ENCODE data around the gene PTGIS.

Gene PTGIS

GRCh38 chr20:49599746-49600113 lies 31.8 kb upstream of the PTGIS start:
- TF ChIP-seq ZFX (IDR thresholded peaks at IDR 0.05) (no peak), CTCF (conservative IDR thresholded peaks at IDR 0.05) (no peak)
- no peak overlapping the region for H3K27ac ChIP-seq

GRCh38 chr20:49597825-49598395 lies 30.0 kb upstream of the PTGIS start:
- H3K27ac ChIP-seq, result no peak overlapping the region
- TF ChIP-seq CTCF (conservative IDR thresholded peaks at IDR 0.05) (no peak), ZFX (IDR thresholded peaks at IDR 0.05) (no peak)

- H3K27ac ChIP-seq, result no peak overlapping the region
- no peak for TF ChIP-seq ZFX (IDR thresholded peaks at IDR 0.05)
- TF ChIP-seq CTCF (conservative IDR thresholded peaks at IDR 0.05), result no peak
These were observed 28.0 kb upstream of the PTGIS start for GRCh38 chr20:49595811-49596561.

GRCh38 chr20:49595346-49595745 lies 27.4 kb upstream of the PTGIS start:
- H3K27ac ChIP-seq, result no peak overlapping the region
- TF ChIP-seq ZFX (IDR thresholded peaks at IDR 0.05) (no peak), CTCF (conservative IDR thresholded peaks at IDR 0.05) (no peak)

- no peak overlapping the region for H3K27ac ChIP-seq
- TF ChIP-seq ZFX (IDR thresholded peaks at IDR 0.05) (no peak), CTCF (conservative IDR thresholded peaks at IDR 0.05) (no peak)
These were observed 27.0 kb upstream of the PTGIS start for GRCh38 chr20:49594931-49595315.

GRCh38 chr20:49594143-49594930 lies 26.4 kb upstream of the PTGIS start:
- no peak overlapping the region for H3K27ac ChIP-seq
- TF ChIP-seq CTCF (conservative IDR thresholded peaks at IDR 0.05), result no peak
- TF ChIP-seq ZFX (IDR thresholded peaks at IDR 0.05), result no peak

Data from C4-2B (cell line).